ENCODE results near the gene CCK.

DNA sequence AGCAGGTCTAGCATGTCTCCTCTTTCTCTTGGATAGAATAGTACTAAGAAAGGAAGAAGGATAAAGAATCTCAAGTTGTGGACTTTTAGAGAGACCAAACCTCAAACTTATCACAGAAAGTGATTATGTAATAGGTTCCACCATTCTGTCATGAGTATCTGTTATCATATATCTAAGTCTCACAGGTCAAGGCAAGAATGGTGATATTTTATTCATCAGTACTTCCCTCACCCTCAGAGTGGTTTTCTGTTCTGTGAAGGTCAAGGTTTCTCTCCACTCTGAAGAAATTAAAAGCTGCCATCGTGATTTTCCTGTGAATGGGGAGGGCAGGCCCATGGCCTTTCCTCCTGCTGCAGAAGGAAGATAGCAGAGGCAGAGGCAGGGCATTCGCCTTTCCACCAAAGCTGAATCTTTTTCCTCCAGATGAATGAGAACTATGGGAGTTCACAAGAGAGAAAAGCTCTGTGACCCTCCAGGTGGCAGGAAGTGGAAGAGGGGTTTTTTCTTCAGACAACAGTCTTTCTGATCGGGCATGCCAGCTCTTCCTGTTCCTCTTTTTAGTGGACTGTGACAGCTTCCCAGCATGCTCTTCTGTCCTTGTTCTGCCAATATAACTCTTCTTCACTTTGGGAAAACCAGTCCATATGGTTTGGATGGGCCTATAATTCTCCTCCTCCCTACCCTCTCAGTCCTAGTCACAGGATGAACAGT lies 37.1 kb upstream of the CCK start:
- TF ChIP-seq, protein P1, sequence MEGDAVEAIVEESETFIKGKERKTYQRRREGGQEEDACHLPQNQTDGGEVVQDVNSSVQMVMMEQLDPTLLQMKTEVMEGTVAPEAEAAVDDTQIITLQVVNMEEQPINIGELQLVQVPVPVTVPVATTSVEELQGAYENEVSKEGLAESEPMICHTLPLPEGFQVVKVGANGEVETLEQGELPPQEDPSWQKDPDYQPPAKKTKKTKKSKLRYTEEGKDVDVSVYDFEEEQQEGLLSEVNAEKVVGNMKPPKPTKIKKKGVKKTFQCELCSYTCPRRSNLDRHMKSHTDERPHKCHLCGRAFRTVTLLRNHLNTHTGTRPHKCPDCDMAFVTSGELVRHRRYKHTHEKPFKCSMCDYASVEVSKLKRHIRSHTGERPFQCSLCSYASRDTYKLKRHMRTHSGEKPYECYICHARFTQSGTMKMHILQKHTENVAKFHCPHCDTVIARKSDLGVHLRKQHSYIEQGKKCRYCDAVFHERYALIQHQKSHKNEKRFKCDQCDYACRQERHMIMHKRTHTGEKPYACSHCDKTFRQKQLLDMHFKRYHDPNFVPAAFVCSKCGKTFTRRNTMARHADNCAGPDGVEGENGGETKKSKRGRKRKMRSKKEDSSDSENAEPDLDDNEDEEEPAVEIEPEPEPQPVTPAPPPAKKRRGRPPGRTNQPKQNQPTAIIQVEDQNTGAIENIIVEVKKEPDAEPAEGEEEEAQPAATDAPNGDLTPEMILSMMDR (optimal IDR thresholded peaks at IDR 0.05 in 1 of 3, IDR thresholded peaks at IDR 0.05 in 1 of 3, conservative IDR thresholded peaks at IDR 0.05 in 1 of 3; ENCODE audit: extremely low read depth in 1 of 3, insufficient read depth in 2 of 3, low read length in 3 of 3): no peak
- TF ChIP-seq EZH2 (IDR thresholded peaks at IDR 0.05; ENCODE audit: low read length): no peak
